K562 (cell line): ENCODE data around the gene FRMD3. TPM values are rescaled to one million over a fixed set of nuclear protein-coding genes. Genes with fewer than 3 reads are reported as not detected.

Source experiments
- ATAC-seq: fragments of 200-7000 bp; cut with Tn5 transposase; 3 replicates; pipeline ENCODE4 v1.9.1; 2020; ENCODE audit warnings: moderate library complexity
- BruUV-seq: library from RNA; stranded (reverse); fragments of 400-500 nt; replicated peaks from 2 replicates; lab custom pipeline; 2021; lab: Mats Ljungman, UMichigan
- CTCF ChIA-PET: fragments of 300-600 bp; formaldehyde crosslinking; extraction: SDS; loops from one replicate; lab custom pipeline; 2021; ENCODE audit warnings: low intra/inter-chr PET ratio; lab: Yijun Ruan, JAX
- POLR2A ChIA-PET: fragments of 300-600, 350-650 bp; sonication (Branson Sonifier 250); formaldehyde crosslinking; extraction: SDS; loops from one replicate; lab custom pipeline; 2021; ENCODE audit warnings: antibody characterized with exemption, inconsistent platforms; lab: Yijun Ruan, JAX
- DNase-seq, 4 experiments: peaks; one replicate each; pipeline versions ENCODE4 v3.0.0 to v3.0.0-alpha.2; 2011 to 2018; ENCODE audit warnings: low spot score in 3 of 4, mixed read lengths in 3 of 4; ENCODE audit errors: extremely low read depth in 1 of 4
- FAIRE-seq: peaks from 2 replicates; lab custom pipeline; 2011; peaks lifted over from hg19 to GRCh38; lab: Jason Lieb, UNC
- H2AFZ ChIP-seq: 2 replicates; pipeline ENCODE4 v1.6.0; 2011; ENCODE audit warnings: low read depth, low read length, control low read depth, inconsistent platforms
- H3K27ac ChIP-seq: fragments of 200-600 bp; 3 replicates; pipeline ENCODE4 v1.8.0; 2011; ENCODE audit warnings: low read depth, mild to moderate bottlenecking, control low read depth, inconsistent platforms, low read length, moderate library complexity, mixed read lengths; ENCODE audit errors: extremely low read depth
- H3K27me3 ChIP-seq, 2 experiments: fragments of 300-600 bp in 1 of 2; 2 replicates in 1 of 2; 3 replicates in 1 of 2; pipeline versions ENCODE4 v1.6.0 to v1.8.0; 2011; ENCODE audit warnings: inconsistent platforms in 2 of 2, low read length in 2 of 2, mild to moderate bottlenecking in 1 of 2, mixed read lengths in 1 of 2, moderate library complexity in 1 of 2; ENCODE audit not compliant: control insufficient read depth in 2 of 2, insufficient read depth in 2 of 2
- H3K36me3 ChIP-seq: fragments of 300-600 bp; 3 replicates; pipeline ENCODE4 v1.8.0; 2011; ENCODE audit warnings: mild to moderate bottlenecking, low read length, inconsistent platforms; ENCODE audit not compliant: control insufficient read depth, insufficient read depth
- H3K4me1 ChIP-seq, 2 experiments: fragments of 200-600 bp in 1 of 2; replicated peaks in 1 of 2; 2 replicates in 1 of 2; 3 replicates in 1 of 2; pipeline versions ENCODE4 v1.5.1 to v1.8.0; 2011; ENCODE audit warnings: inconsistent platforms in 2 of 2, low read length in 2 of 2, mild to moderate bottlenecking in 1 of 2, mixed read lengths in 1 of 2, moderate library complexity in 1 of 2; ENCODE audit not compliant: control insufficient read depth in 2 of 2, insufficient read depth in 2 of 2
- H3K4me2 ChIP-seq: 2 replicates; pipeline ENCODE4 v1.6.1; 2011; ENCODE audit warnings: low read length, control low read depth, inconsistent platforms, mixed read lengths; ENCODE audit not compliant: insufficient read depth
- H3K4me3 ChIP-seq: fragments of 200-600 bp; sonication (generic), shearing (Covaris generic); 2 replicates; pipeline ENCODE4 v1.5.1; 2016; ENCODE audit warnings: control low read depth, inconsistent platforms
- H3K79me2 ChIP-seq: fragments of 200-600 bp; 3 replicates; pipeline ENCODE4 v1.8.0; 2011; ENCODE audit warnings: low read length, inconsistent platforms; ENCODE audit not compliant: control insufficient read depth, insufficient read depth
- H3K9ac ChIP-seq, 2 experiments: 2 replicates each; pipeline versions ENCODE4 v1.6.0 to v1.6.1; 2011; ENCODE audit warnings: low read depth in 2 of 2, low read length in 2 of 2, control low read depth in 1 of 2, inconsistent platforms in 1 of 2, mild to moderate bottlenecking in 1 of 2, mixed read lengths in 1 of 2; ENCODE audit not compliant: insufficient read depth in 1 of 2
- H3K9me1 ChIP-seq: one replicate; pipeline ENCODE4 v1.6.0; 2011; ENCODE audit warnings: inconsistent platforms, mild to moderate bottlenecking, low read length, moderate library complexity; ENCODE audit not compliant: control insufficient read depth, insufficient read depth
- H3K9me3 ChIP-seq: replicated peaks from 2 replicates; pipeline ENCODE4 v1.5.1; 2011; ENCODE audit warnings: low read depth, low read length, inconsistent platforms; ENCODE audit not compliant: control insufficient read depth, insufficient read depth
- H4K20me1 ChIP-seq: replicated peaks from 2 replicates; pipeline ENCODE4 v1.6.1; 2011; ENCODE audit warnings: low read length, inconsistent platforms, mixed read lengths; ENCODE audit not compliant: control insufficient read depth, insufficient read depth
- KLF10 ChIP-seq: fragments of 250-450 bp; sonication (Bioruptor Pico); IDR thresholded peaks from 2 replicates; pipeline ENCODE4 v1.6.1; 2021; ENCODE audit warnings: matching md5 sums
- MAFK ChIP-seq: IDR thresholded peaks from 2 replicates; pipeline ENCODE4 v1.6.1; 2011; ENCODE audit warnings: low read length, improper control_type of control experiment
- SRSF1 ChIP-seq: fragments of 200-400 bp; formaldehyde crosslinking; IDR thresholded peaks from 2 replicates; pipeline ENCODE4 v1.6.1; 2017; ENCODE audit warnings: mild to moderate bottlenecking, low read depth, low read length, moderate library complexity
- ZC3H4 ChIP-seq: sonication (generic); formaldehyde crosslinking; IDR thresholded peaks from 2 replicates; pipeline ENCODE4 v1.9.0; 2021; ENCODE audit warnings: missing genetic modification reagents, borderline replicate concordance
- ZNF184 ChIP-seq: sonication (generic); formaldehyde crosslinking; IDR thresholded peaks from 2 replicates; pipeline ENCODE4 v1.5.0; 2020; ENCODE audit warnings: missing genetic modification reagents
- ZNF785 ChIP-seq: fragments of 250-450 bp; sonication (Bioruptor Pico); IDR thresholded peaks from 2 replicates; pipeline ENCODE4 v1.4.0; 2020; ENCODE audit warnings: mild to moderate bottlenecking
- WGBS: fragments of 100-300 bp; shearing (Covaris generic); methylation state at CpG from one replicate; pipeline ENCODE4 v1.1.6; 2016; ENCODE audit warnings: low coverage, mixed read lengths; ENCODE audit not compliant: insufficient coverage; ENCODE audit errors: missing lambda C conversion rate; 5-methylcytosine and 5-hydroxymethylcytosine counted together
- in situ Hi-C: fragments of 300-500 bp; cut with MboI; formaldehyde crosslinking; loops from 4 replicates; pipeline ENCODE4 v1.15.0; 2018; ENCODE audit warnings: inconsistent platforms, mixed read lengths
- intact Hi-C: fragments of 100-400 bp; cut with micrococcal nuclease; formaldehyde crosslinking; loops from 2 replicates; pipeline ENCODE4 v1.14.2; 2022
- polyA plus RNA-seq, 8 experiments: library from polyadenylated mRNA; depleted of rRNA in 4 of 8; stranded (reverse) in 5 of 8; unstranded in 3 of 8; fragments of >200 nt; fragmentation: Nextera tagmentation in 2 of 8; fragmentation: Illumina TruSeq in 1 of 8; extraction: Ambion mirVana in 2 of 8; extraction: Trizol in 1 of 8; gene quantifications; 2 replicates each; pipeline versions ENCODE4 v1.2.1 to v1.2.3, GENCODE V29; 2011 to 2014; ENCODE audit warnings: inconsistent platforms in 1 of 8, missing spikeins in 1 of 8
- total RNA-seq, 7 experiments: library from RNA; depleted of rRNA in 6 of 7; stranded (reverse); fragments of >200 nt in 6 of 7; fragmentation: Illumina TruSeq in 2 of 7; extraction: Trizol in 2 of 7; gene quantifications; 2 replicates each; pipeline versions ENCODE4 v1.2.1 to v1.2.3, GENCODE V29; 2011 to 2021; ENCODE audit warnings: low replicate concordance in 1 of 7
- TF ChIP-seq, protein P1 (sequence below): sonication (generic); formaldehyde crosslinking; IDR thresholded peaks from 2 replicates; pipeline ENCODE4 v1.8.0; 2022; ENCODE audit warnings: mild to moderate bottlenecking, missing genetic modification reagents
- TF ChIP-seq, protein P2 (sequence below), 2 experiments: fragments of 450-650 bp; IDR thresholded peaks; 2 replicates each; pipeline ENCODE4 v1.6.1; 2018; ENCODE audit warnings: mild to moderate bottlenecking in 2 of 2, low read depth in 1 of 2; ENCODE audit not compliant: partially characterized antibody in 2 of 2
- TF ChIP-seq, protein P3 (sequence below), 3 experiments: IDR thresholded peaks in 2 of 3; conservative IDR thresholded peaks in 1 of 3; 2 replicates each; pipeline ENCODE4 v1.5.1; 2011 to 2012; ENCODE audit warnings: low read length in 3 of 3, mild to moderate bottlenecking in 3 of 3, control low read depth in 2 of 3, improper control_type of control experiment in 1 of 3, inconsistent platforms in 1 of 3, low read depth in 1 of 3, mixed read lengths in 1 of 3, moderate library complexity in 1 of 3; ENCODE audit not compliant: insufficient read depth in 2 of 3

Gene FRMD3
- total and polyA plus RNA-seq, 9 of the 15 experiments (the other 6 are each of a cell fraction or from before 2014, with no cell fraction given), result 0.09 to 0.51 (median 0.21) TPM

DNA sequence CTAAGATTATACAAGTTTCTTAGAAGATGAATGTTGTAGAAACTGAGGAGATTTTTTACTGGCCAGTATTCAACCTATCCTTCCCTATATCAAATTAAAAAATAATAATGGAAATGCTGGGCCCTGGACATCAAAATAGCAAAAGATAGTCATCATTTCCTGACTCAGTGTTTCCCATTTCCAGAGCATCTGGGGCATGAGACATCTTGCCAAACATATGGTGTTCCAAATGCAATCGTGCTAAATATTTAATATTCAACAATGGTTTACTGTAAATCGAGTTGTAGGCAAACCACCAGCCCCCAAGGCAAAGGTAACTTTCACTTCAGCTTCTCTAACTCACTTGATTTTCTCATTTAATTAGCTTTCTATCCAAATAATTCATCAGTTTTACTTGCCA, 152.9 kb downstream of the FRMD3 start:
- in situ Hi-C loops, result no loop called here
- CTCF ChIA-PET, result no interaction called here
- Histone ChIP-seq H3K4me2 (no peak overlapping the region), H3K27me3 (no peaks in the 10 kb centered on the region), H3K9ac (no peak overlapping the region), H3K36me3 (no peaks in the 10 kb centered on the region), H3K79me2 (no peaks in the 10 kb centered on the region), H3K27ac (no peak overlapping the region), H3K9me3 (no peaks in the 10 kb centered on the region), H4K20me1 (no peaks in the 10 kb centered on the region), H3K9me1 (no peaks in the 10 kb centered on the region), H3K4me1 (no peaks in the 10 kb centered on the region), H2AFZ (no peak overlapping the region), H3K4me3 (no peak overlapping the region)
- no peak for DNase-seq
- POLR2A ChIA-PET, result no interaction called here
- intact Hi-C loops, result no loop called here
- ATAC-seq, result no peak
- no peak for FAIRE-seq
- TF ChIP-seq, protein P1, sequence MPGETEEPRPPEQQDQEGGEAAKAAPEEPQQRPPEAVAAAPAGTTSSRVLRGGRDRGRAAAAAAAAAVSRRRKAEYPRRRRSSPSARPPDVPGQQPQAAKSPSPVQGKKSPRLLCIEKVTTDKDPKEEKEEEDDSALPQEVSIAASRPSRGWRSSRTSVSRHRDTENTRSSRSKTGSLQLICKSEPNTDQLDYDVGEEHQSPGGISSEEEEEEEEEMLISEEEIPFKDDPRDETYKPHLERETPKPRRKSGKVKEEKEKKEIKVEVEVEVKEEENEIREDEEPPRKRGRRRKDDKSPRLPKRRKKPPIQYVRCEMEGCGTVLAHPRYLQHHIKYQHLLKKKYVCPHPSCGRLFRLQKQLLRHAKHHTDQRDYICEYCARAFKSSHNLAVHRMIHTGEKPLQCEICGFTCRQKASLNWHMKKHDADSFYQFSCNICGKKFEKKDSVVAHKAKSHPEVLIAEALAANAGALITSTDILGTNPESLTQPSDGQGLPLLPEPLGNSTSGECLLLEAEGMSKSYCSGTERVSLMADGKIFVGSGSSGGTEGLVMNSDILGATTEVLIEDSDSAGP (CRISPR knock-in tag), result no peak
- TF ChIP-seq SRSF1 (no peak), ZNF184 (CRISPR knock-in tag) (no peak), ZNF785 (CRISPR knock-in tag) (no peak), ZC3H4 (CRISPR knock-in tag) (no peak), KLF10 (CRISPR knock-in tag) (no peak), MAFK (no peak)
- TF ChIP-seq, protein P2, sequence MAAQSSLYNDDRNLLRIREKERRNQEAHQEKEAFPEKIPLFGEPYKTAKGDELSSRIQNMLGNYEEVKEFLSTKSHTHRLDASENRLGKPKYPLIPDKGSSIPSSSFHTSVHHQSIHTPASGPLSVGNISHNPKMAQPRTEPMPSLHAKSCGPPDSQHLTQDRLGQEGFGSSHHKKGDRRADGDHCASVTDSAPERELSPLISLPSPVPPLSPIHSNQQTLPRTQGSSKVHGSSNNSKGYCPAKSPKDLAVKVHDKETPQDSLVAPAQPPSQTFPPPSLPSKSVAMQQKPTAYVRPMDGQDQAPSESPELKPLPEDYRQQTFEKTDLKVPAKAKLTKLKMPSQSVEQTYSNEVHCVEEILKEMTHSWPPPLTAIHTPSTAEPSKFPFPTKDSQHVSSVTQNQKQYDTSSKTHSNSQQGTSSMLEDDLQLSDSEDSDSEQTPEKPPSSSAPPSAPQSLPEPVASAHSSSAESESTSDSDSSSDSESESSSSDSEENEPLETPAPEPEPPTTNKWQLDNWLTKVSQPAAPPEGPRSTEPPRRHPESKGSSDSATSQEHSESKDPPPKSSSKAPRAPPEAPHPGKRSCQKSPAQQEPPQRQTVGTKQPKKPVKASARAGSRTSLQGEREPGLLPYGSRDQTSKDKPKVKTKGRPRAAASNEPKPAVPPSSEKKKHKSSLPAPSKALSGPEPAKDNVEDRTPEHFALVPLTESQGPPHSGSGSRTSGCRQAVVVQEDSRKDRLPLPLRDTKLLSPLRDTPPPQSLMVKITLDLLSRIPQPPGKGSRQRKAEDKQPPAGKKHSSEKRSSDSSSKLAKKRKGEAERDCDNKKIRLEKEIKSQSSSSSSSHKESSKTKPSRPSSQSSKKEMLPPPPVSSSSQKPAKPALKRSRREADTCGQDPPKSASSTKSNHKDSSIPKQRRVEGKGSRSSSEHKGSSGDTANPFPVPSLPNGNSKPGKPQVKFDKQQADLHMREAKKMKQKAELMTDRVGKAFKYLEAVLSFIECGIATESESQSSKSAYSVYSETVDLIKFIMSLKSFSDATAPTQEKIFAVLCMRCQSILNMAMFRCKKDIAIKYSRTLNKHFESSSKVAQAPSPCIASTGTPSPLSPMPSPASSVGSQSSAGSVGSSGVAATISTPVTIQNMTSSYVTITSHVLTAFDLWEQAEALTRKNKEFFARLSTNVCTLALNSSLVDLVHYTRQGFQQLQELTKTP (IDR thresholded peaks at IDR 0.05; ENCODE audit: low read depth in 1 of 2, partially characterized antibody in 2 of 2), result no peak
- TF ChIP-seq, protein P3, sequence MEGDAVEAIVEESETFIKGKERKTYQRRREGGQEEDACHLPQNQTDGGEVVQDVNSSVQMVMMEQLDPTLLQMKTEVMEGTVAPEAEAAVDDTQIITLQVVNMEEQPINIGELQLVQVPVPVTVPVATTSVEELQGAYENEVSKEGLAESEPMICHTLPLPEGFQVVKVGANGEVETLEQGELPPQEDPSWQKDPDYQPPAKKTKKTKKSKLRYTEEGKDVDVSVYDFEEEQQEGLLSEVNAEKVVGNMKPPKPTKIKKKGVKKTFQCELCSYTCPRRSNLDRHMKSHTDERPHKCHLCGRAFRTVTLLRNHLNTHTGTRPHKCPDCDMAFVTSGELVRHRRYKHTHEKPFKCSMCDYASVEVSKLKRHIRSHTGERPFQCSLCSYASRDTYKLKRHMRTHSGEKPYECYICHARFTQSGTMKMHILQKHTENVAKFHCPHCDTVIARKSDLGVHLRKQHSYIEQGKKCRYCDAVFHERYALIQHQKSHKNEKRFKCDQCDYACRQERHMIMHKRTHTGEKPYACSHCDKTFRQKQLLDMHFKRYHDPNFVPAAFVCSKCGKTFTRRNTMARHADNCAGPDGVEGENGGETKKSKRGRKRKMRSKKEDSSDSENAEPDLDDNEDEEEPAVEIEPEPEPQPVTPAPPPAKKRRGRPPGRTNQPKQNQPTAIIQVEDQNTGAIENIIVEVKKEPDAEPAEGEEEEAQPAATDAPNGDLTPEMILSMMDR (IDR thresholded peaks at IDR 0.05 in 2 of 3, conservative IDR thresholded peaks at IDR 0.05 in 1 of 3; ENCODE audit: insufficient read depth in 2 of 3, low read depth in 1 of 3, low read length in 3 of 3), result no peak
- 4% methylated on average over 2 of the region's 2 CpGs for WGBS
- no TSS peak for BruUV-seq
